Effector memory CD4-positive, alpha-beta T cell (primary cell): ENCODE data around the gene CCDC34.

Source experiments
- DNase-seq, 3 donors: peaks; one replicate each; pipeline ENCODE4 v3.0.0-alpha.2; 2020
- H3K27ac ChIP-seq: 2 replicates; pipeline ENCODE4 v1.7.0; 2013; ENCODE audit warnings: mild to moderate bottlenecking, low read length, moderate library complexity; ENCODE audit not compliant: insufficient read depth, poor library complexity, severe bottlenecking
- H3K27me3 ChIP-seq: replicated peaks from 2 replicates; pipeline ENCODE4 v1.7.0; 2013; ENCODE audit warnings: mild to moderate bottlenecking, low read length; ENCODE audit not compliant: insufficient read depth, control insufficient read depth, poor library complexity, severe bottlenecking
- H3K36me3 ChIP-seq: 2 replicates; pipeline ENCODE4 v1.7.0; 2013; ENCODE audit warnings: mild to moderate bottlenecking, low read length, moderate library complexity; ENCODE audit not compliant: control insufficient read depth, insufficient read depth
- H3K4me1 ChIP-seq: 2 replicates; pipeline ENCODE4 v1.7.0; 2013; ENCODE audit warnings: low read length, mild to moderate bottlenecking; ENCODE audit not compliant: control insufficient read depth, insufficient read depth, poor library complexity, severe bottlenecking
- H3K4me3 ChIP-seq: 2 replicates; pipeline ENCODE4 v1.7.0; 2013; ENCODE audit warnings: low read length, low read depth, mild to moderate bottlenecking; ENCODE audit not compliant: insufficient read depth, poor library complexity, severe bottlenecking
- H3K9me3 ChIP-seq: 2 replicates; pipeline ENCODE4 v1.7.0; 2013; ENCODE audit warnings: mild to moderate bottlenecking, low read length, moderate library complexity; ENCODE audit not compliant: control insufficient read depth

The CCDC34 gene

DNA sequence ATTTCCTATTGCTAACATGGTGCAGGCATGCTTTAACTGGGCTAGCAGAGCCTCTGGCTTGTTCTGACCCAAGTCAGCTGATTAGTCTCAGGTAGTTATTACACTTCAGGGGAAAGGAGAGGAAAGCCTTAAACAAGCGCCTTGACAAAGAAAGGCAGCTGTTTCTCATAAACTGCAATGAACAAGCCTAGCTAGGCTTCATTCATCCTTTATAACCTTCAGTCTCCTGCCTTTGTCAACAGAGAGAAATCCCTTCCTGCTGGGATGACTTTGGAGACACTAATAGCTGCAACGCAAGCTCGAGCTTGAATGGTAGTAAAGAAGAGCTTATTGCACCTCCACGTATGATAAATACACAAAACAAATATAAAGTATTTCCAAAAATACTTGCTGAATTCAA lies 68.4 kb downstream of the CCDC34 start:
- no peak overlapping the region for H3K27ac ChIP-seq

DNA sequence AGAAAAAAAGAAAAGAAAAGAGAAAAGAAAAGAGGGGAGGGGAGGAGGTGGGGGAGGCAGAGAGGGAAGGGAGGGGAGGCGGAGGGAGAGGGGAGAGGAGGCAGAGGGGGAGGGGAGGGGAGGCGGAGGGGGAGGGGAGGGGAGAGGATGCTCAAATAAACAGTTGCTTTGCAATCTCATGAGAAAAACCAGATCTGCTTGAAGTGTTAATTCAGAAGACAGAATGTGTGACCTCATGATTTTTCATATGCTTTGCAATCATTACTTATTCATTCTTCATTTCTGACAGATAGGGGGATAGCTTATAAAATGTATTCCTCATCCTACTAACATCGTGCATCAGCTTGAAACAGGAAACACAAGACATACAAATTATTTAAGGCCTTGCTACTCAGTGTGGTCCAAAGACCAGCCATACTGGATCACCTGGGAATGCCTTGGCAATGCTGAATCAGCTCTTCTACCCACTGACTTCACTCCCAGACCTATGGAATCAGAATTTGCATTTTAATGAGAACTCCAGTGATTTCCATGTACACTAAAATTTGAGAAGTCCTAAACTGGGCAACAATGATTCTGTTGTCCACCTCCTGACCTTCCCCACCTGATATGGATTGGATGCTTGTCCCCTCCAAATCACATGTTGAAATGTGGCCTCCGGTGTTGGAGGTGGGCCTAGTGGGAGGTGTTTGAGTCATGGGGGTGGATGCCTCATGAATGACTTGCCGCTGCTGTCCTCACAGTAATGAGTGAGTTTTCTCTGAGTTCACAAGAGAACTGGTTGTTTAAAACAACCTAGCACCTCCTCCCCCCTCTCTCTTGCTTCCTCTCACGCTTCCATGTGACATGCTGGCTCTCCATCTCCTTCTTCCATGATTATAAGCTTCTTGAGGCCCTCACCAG lies 69.2 kb downstream of the CCDC34 start:
- Histone ChIP-seq H3K4me3 (no peak overlapping the region), H3K9me3 (no peaks in the 10 kb centered on the region), H3K27ac (no peak overlapping the region), H3K4me1 (no peaks in the 10 kb centered on the region), H3K27me3 (no peaks in the 10 kb centered on the region), H3K36me3 (no peaks in the 10 kb centered on the region)
- no peak for DNase-seq

More for the DNA sequence above, 68.4 kb downstream of the CCDC34 start:
- DNase-seq: no peak
- Histone ChIP-seq H3K36me3 (no peaks in the 10 kb centered on the region), H3K9me3 (no peaks in the 10 kb centered on the region), H3K4me3 (no peak overlapping the region), H3K4me1 (no peaks in the 10 kb centered on the region), H3K27me3 (no peaks in the 10 kb centered on the region)

DNA sequence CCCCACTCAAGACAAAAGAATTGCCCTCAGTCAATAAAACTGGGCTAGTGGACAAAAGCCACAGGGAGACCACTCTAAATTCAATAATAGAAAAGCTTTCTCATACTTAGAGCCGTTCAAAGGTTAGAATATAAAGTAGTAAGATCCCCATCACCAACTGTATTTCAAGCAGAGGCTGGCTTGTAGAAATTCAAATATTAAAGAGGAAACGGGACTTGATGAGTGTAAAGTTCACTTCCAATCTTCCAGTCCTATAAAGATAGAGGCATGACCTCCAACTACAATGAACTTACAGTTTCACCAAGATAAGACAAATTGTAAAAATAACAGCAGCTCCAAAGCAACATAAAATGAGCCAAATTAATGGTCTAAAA lies 70.4 kb downstream of the CCDC34 start:
- H3K27me3 ChIP-seq: no peaks in the 10 kb centered on the region
- no peaks in the 10 kb centered on the region for H3K9me3 ChIP-seq
- no peaks in the 10 kb centered on the region for H3K4me1 ChIP-seq
- no peak overlapping the region for H3K27ac ChIP-seq
- no peak overlapping the region for H3K4me3 ChIP-seq
- DNase-seq: no peak
- no peaks in the 10 kb centered on the region for H3K36me3 ChIP-seq

GRCh38 chr11:27291954-27292636 lies 70.9 kb downstream of the CCDC34 start:
- Histone ChIP-seq H3K27me3 (no peaks in the 10 kb centered on the region), H3K27ac (no peak overlapping the region), H3K9me3 (no peaks in the 10 kb centered on the region), H3K36me3 (no peaks in the 10 kb centered on the region), H3K4me1 (no peaks in the 10 kb centered on the region), H3K4me3 (no peak overlapping the region)
- no peak for DNase-seq

GRCh38 chr11:27291302-27291889 lies 71.6 kb downstream of the CCDC34 start:
- Histone ChIP-seq H3K4me1 (no peaks in the 10 kb centered on the region), H3K27ac (no peak overlapping the region), H3K9me3 (no peaks in the 10 kb centered on the region), H3K4me3 (no peak overlapping the region), H3K36me3 (no peaks in the 10 kb centered on the region), H3K27me3 (no peaks in the 10 kb centered on the region)
- DNase-seq: no peak

- no peaks in the 10 kb centered on the region for H3K27me3 ChIP-seq
- no peaks in the 10 kb centered on the region for H3K36me3 ChIP-seq
- H3K4me3 ChIP-seq: no peak overlapping the region
- no peak overlapping the region for H3K27ac ChIP-seq
- DNase-seq: no peak
- H3K4me1 ChIP-seq: no peaks in the 10 kb centered on the region
- no peaks in the 10 kb centered on the region for H3K9me3 ChIP-seq
Observed at GRCh38 chr11:27290261-27291050, 72.6 kb downstream of the CCDC34 start.
